CD4-positive, alpha-beta T cell (primary cell): ENCODE results near the gene WDR27. TPM values are rescaled to one million over a fixed set of nuclear protein-coding genes. Genes with fewer than 3 reads are reported as not detected.

Experiments used
- ATAC-seq: fragments of 200-7000 bp; cut with Tn5 transposase; one replicate; pipeline ENCODE4 v1.10.0; 2022; ENCODE audit warnings: mild to moderate bottlenecking; ENCODE audit not compliant: poor library complexity
- CTCF ChIA-PET: fragments of 350-600 bp; sonication (Branson Sonifier 250); formaldehyde crosslinking; loops from one replicate; lab custom pipeline; 2021; ENCODE audit warnings: antibody characterized with exemption, inconsistent platforms; lab: Charles Lee
- POLR2A ChIA-PET: fragments of 350-600 bp; sonication (Branson Sonifier 250); formaldehyde crosslinking; loops from one replicate; lab custom pipeline; 2021; ENCODE audit warnings: antibody characterized with exemption, inconsistent platforms; lab: Charles Lee
- DNase-seq, 14 experiments: peaks; one replicate each; pipeline ENCODE4 v3.0.0-alpha.2; 2013 to 2020; ENCODE audit warnings: mixed read lengths in 2 of 14
- H3K27ac ChIP-seq, 2 donors: one replicate each; pipeline versions ENCODE4 v1.5.1 to v1.7.0; 2013; ENCODE audit warnings: low read length in 2 of 2, low read depth in 1 of 2, mild to moderate bottlenecking in 1 of 2
- H3K27me3 ChIP-seq, 2 experiments: 1 replicate in 1 of 2; 2 replicates in 1 of 2; pipeline versions ENCODE4 v1.6.1 to v1.7.0; 2013; ENCODE audit warnings: low read length in 2 of 2, control low read depth in 1 of 2, mild to moderate bottlenecking in 1 of 2, moderate library complexity in 1 of 2; ENCODE audit not compliant: insufficient read depth in 2 of 2, control insufficient read depth in 1 of 2
- H3K36me3 ChIP-seq: one replicate; pipeline ENCODE4 v1.6.1; 2013; ENCODE audit warnings: low read length, control low read depth; ENCODE audit not compliant: insufficient read depth
- H3K4me1 ChIP-seq: one replicate; pipeline ENCODE4 v1.6.1; 2013; ENCODE audit warnings: low read length, control low read depth; ENCODE audit not compliant: insufficient read depth
- H3K4me3 ChIP-seq: one replicate; pipeline ENCODE4 v1.5.1; 2013; ENCODE audit warnings: mild to moderate bottlenecking, low read length, moderate library complexity
- H3K9me3 ChIP-seq, 2 experiments: 1 replicate in 1 of 2; 2 replicates in 1 of 2; pipeline versions ENCODE4 v1.6.1 to v1.7.0; 2013; ENCODE audit warnings: low read length in 2 of 2, mild to moderate bottlenecking in 2 of 2, control low read depth in 1 of 2, moderate library complexity in 1 of 2; ENCODE audit not compliant: control insufficient read depth in 1 of 2, insufficient read depth in 1 of 2
- H3K27ac Mint-ChIP-seq: one replicate; pipeline ENCODE4 v1.8.0; 2020; ENCODE audit warnings: mixed read lengths
- H3K27me3 Mint-ChIP-seq: one replicate; pipeline ENCODE4 v1.8.0; 2021; ENCODE audit warnings: mixed read lengths
- H3K36me3 Mint-ChIP-seq: one replicate; pipeline ENCODE4 v1.8.0; 2021; ENCODE audit warnings: low read depth, mixed read lengths
- H3K4me1 Mint-ChIP-seq: one replicate; pipeline ENCODE4 v1.8.0; 2021; ENCODE audit warnings: low read depth, mixed read lengths
- H3K4me3 Mint-ChIP-seq: one replicate; pipeline ENCODE4 v1.8.0; 2020; ENCODE audit warnings: mild to moderate bottlenecking, mixed read lengths
- H3K9me3 Mint-ChIP-seq: one replicate; pipeline ENCODE4 v1.8.0; 2020; ENCODE audit warnings: mixed read lengths
- intact Hi-C, 2 experiments: fragments of 100-400 bp; cut with DNase I in 1 of 2; cut with micrococcal nuclease in 1 of 2; formaldehyde crosslinking; loops; one replicate each; pipeline versions ENCODE4 v1.15.1 to v1.9.0; 2023 to 2025; cut with DNase I, micrococcal nuclease
- total RNA-seq, 174 experiments: library from RNA in 2 of 174; stranded (reverse) in 2 of 174; gene quantifications; one replicate each; pipeline ENCODE4 v1.2.3 and lab custom pipeline; 2021 to 2026
- TF ChIP-seq, protein P1 (sequence below): fragments of 200-600 bp; IDR thresholded peaks from one replicate; pipeline ENCODE4 v1.8.0; 2022; ENCODE audit warnings: antibody characterized with exemption, mild to moderate bottlenecking

The WDR27 gene
- total RNA-seq, 2 experiments from 2014 or later: 22.0 to 23.5 TPM

- Mint-ChIP-seq H3K4me1 (peaks cover 17% of the 10 kb centered on the region), H3K36me3 (peaks cover 11% of the 10 kb centered on the region), H3K27me3 (no peaks in the 10 kb centered on the region), H3K4me3 (no peak overlapping the region), H3K9me3 (no peaks in the 10 kb centered on the region), H3K27ac (no peak overlapping the region)
- Histone ChIP-seq H3K9me3 (no peaks in the 10 kb centered on the region), H3K36me3 (no peaks in the 10 kb centered on the region), H3K27ac (no peak overlapping the region), H3K4me3 (no peak overlapping the region), H3K4me1 (peaks cover 7% of the 10 kb centered on the region), H3K27me3 (no peaks in the 10 kb centered on the region)
- no peak for ATAC-seq
- TF ChIP-seq, protein P1, sequence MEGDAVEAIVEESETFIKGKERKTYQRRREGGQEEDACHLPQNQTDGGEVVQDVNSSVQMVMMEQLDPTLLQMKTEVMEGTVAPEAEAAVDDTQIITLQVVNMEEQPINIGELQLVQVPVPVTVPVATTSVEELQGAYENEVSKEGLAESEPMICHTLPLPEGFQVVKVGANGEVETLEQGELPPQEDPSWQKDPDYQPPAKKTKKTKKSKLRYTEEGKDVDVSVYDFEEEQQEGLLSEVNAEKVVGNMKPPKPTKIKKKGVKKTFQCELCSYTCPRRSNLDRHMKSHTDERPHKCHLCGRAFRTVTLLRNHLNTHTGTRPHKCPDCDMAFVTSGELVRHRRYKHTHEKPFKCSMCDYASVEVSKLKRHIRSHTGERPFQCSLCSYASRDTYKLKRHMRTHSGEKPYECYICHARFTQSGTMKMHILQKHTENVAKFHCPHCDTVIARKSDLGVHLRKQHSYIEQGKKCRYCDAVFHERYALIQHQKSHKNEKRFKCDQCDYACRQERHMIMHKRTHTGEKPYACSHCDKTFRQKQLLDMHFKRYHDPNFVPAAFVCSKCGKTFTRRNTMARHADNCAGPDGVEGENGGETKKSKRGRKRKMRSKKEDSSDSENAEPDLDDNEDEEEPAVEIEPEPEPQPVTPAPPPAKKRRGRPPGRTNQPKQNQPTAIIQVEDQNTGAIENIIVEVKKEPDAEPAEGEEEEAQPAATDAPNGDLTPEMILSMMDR: no peak
- POLR2A ChIA-PET: interaction anchor here (1.4 kb wide), 1 partner anchor 22 kb away, joined by 4 read pairs; the partner anchor contains the start of genes DYNLT2 and ERMARD
- no peak for DNase-seq
- CTCF ChIA-PET: no interaction called here
- intact Hi-C loops: loop anchor here in 1 of 2 experiments (10.0 kb wide), 1 partner anchor 825 kb away; the partner anchor contains the start of genes PSMB1 and TBP
Observed at GRCh38 chr6:169729961-169730360, 28.1 kb upstream of the WDR27 start.

DNA sequence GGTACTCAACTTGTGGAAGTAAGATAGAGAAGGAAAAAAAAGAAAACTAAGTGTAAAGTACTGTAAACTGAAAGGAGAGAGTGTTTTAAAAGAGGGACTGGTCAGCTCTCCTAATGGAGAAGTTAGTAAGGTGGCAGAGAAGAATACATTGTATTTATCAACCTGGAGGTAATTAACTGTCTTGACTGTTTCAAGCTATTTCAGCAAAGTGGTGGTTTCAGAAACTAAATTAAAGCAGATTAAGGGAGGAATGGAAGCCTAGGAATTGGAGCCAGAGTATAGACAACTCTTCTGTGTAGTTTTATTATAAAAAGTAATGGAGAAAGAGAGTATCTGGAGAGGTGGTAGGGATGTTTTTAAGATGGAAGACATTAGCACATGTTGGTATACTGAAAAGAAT lies 25.1 kb upstream of the WDR27 start:
- intact Hi-C loops: loop anchor here in 1 of 2 experiments (10.0 kb wide), 1 partner anchor 828 kb away; the partner anchor contains the start of genes PSMB1 and TBP
- Histone ChIP-seq H3K27me3 (no peaks in the 10 kb centered on the region), H3K27ac (no peak overlapping the region), H3K4me1 (peaks cover 11% of the 10 kb centered on the region), H3K4me3 (no peak overlapping the region), H3K36me3 (no peaks in the 10 kb centered on the region), H3K9me3 (no peaks in the 10 kb centered on the region)
- TF ChIP-seq, protein P1: no peak
- DNase-seq (no peak), ATAC-seq (no peak)
- peak overlapping the region; percentile 5 for H3K27ac Mint-ChIP-seq
- peaks cover 22% of the 10 kb centered on the region for H3K36me3 Mint-ChIP-seq
- peak overlapping the region; percentile 17 for H3K4me3 Mint-ChIP-seq
- H3K4me1 Mint-ChIP-seq: peaks cover 29% of the 10 kb centered on the region
- H3K27me3 Mint-ChIP-seq: no peaks in the 10 kb centered on the region
- CTCF ChIA-PET: interaction anchor here (1.1 kb wide), 1 partner anchor 63 kb away, joined by 3 read pairs; no protein-coding TSS in a partner anchor
- H3K9me3 Mint-ChIP-seq: no peaks in the 10 kb centered on the region
- POLR2A ChIA-PET: interaction anchor here (13.2 kb wide), 1 partner anchor 23 kb away, joined by 230 read pairs; the partner anchor contains the start of genes C6orf120 and WDR27

DNA sequence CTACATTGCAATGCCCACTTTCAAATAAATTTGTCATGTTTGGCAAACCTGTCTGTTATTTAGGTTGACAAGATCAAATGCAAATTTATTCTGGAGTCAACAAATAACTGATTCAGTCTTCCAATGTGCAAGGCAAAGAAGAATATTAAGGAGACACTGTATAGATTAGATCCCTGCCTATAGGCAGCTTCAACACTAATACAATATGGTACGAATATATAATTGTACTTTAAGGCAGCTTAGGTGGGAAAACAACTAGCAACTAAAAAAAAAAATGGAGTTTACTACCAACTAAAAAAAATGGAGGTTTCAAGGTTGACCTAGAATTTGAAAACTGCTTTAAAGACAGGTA lies 24.2 kb upstream of the WDR27 start:
- H3K4me1 Mint-ChIP-seq: peaks cover 34% of the 10 kb centered on the region
- no peaks in the 10 kb centered on the region for H3K9me3 Mint-ChIP-seq
- DNase-seq (no peak), ATAC-seq (no peak)
- H3K36me3 Mint-ChIP-seq: peaks cover 22% of the 10 kb centered on the region
- peak overlapping the region; percentile 92 for H3K27ac Mint-ChIP-seq
- H3K27me3 Mint-ChIP-seq: no peaks in the 10 kb centered on the region
- Histone ChIP-seq H3K9me3 (no peaks in the 10 kb centered on the region), H3K4me1 (peaks cover 15% of the 10 kb centered on the region), H3K36me3 (no peaks in the 10 kb centered on the region), H3K27ac (no peak overlapping the region), H3K4me3 (no peak overlapping the region), H3K27me3 (no peaks in the 10 kb centered on the region)
- TF ChIP-seq, protein P1: no peak
- ChIA-PET CTCF (interaction anchor here (1.1 kb wide), 1 partner anchor 64 kb away, joined by 3 read pairs; no protein-coding TSS in a partner anchor), POLR2A (interaction anchor here (1.0 to 13.2 kb wide), 6 partner anchors 15 to 827 kb away, joined by 3 to 230 read pairs (median 10); partner anchors contain the start of genes C6orf120, DYNLT2, ERMARD and PSMB1)
- intact Hi-C loops: loop anchor here in 1 of 2 experiments (10.0 kb wide), 1 partner anchor 829 kb away; the partner anchor contains the start of genes PSMB1 and TBP
- H3K4me3 Mint-ChIP-seq: peak overlapping the region; percentile 90
